AG09319 (cell line): ENCODE data around the gene PLA2G4B.

Experiments used
- DNase-seq: peaks from one replicate; pipeline ENCODE4 v3.0.0-alpha.2; 2010; ENCODE audit warnings: low read depth; ENCODE audit errors: extremely low read depth
- TF ChIP-seq, protein P1 (sequence below): IDR thresholded peaks from 2 replicates; pipeline ENCODE4 v1.5.1; 2011; ENCODE audit warnings: low read depth, mild to moderate bottlenecking, inconsistent platforms, low read length, moderate library complexity

The PLA2G4B gene

DNA sequence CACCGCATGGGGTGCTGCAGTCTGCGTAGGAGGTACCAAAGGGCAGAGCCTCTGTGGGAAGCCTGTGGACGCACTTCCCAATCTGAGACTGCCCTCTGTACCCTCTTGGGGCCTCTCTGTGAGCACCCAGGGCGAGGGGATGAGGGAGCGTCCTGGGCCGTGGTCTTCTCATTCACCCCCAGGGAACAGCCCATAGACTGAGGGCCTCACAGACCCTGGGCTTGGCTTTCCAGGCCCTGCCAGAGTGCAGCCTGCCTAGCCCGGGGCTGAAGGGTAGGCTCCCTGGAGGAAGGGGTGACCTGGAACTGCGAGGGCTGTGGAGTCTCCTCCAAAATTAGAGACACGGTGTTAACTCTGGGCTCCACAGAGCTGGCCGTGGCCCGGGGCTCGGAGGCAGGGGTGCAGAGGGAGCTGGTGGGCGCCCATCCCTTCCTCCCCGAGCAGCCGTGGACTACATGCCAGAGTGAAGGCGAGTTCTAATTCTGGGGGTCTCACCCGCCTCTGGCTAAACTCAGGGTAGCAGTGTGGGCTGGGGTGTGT is 55.7 kb downstream of the PLA2G4B start:
- no peak for DNase-seq
- TF ChIP-seq, protein P1, sequence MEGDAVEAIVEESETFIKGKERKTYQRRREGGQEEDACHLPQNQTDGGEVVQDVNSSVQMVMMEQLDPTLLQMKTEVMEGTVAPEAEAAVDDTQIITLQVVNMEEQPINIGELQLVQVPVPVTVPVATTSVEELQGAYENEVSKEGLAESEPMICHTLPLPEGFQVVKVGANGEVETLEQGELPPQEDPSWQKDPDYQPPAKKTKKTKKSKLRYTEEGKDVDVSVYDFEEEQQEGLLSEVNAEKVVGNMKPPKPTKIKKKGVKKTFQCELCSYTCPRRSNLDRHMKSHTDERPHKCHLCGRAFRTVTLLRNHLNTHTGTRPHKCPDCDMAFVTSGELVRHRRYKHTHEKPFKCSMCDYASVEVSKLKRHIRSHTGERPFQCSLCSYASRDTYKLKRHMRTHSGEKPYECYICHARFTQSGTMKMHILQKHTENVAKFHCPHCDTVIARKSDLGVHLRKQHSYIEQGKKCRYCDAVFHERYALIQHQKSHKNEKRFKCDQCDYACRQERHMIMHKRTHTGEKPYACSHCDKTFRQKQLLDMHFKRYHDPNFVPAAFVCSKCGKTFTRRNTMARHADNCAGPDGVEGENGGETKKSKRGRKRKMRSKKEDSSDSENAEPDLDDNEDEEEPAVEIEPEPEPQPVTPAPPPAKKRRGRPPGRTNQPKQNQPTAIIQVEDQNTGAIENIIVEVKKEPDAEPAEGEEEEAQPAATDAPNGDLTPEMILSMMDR = no peak

DNA sequence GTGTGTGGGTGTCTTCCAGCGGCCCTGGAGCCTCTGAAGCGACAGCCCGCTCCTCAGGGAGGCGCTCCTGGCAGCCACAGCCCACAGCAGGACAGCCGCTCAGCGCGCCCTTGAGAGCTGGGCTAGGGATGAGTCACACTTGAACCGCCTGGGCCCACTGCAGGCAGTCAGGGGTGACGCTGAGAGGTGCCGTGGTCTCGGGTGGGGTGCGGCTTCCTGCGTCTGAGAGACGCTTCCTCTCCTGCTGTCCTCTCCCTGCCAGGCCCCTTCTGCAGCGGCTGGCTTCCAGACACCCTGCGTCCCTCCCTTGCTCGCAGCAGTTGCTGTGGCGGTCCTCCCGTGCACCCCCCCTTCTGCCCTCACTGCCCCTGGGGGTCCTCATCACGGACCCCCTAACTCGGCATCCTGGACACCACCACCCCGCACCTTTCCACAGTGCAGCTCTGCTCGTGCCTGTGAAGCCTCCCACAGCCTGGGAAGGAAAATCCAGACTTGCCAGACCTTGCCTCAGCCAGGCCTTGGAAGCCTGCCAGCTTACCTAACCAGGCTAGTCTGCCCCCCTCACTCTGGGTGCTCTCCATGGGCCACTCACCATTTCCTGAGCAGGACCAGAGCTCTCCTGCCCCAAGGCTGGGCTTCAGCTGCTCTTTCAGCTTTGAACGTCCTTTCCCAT is 56.3 kb downstream of the PLA2G4B start:
- DNase-seq = no peak
- TF ChIP-seq, protein P1 = peak; percentile 17

GRCh38 chr15:41895491-41895890 is 56.8 kb downstream of the PLA2G4B start:
- TF ChIP-seq, protein P1 = no peak
- no peak for DNase-seq

DNA sequence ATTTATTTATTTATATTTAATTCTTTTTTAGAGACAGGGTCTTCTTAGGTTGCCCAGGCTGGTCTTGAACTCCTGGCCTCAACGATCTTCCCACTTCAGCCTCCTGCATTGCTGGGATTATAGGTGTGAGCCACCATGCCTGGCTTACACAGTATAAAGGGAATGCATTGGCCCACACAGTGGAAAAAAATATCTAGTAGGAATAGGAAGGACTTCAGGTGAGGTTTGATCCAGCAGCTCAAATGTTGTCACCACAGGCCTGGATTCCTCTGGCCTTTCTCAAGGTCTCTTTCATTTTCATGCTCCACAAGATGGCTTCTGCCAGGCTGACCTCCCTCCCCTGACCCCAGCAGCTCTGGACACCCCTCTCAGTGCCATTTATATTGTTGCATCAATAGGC is 57.3 kb downstream of the PLA2G4B start:
- TF ChIP-seq, protein P1 = no peak

GRCh38 chr15:41896566-41896965 is 57.9 kb downstream of the PLA2G4B start:
- no peak for DNase-seq
- TF ChIP-seq, protein P1 = no peak

More for the DNA sequence above, 57.3 kb downstream of the PLA2G4B start:
- no peak for DNase-seq

- TF ChIP-seq, protein P1 = no peak
- DNase-seq = no peak
These were observed 58.7 kb downstream of the PLA2G4B start for GRCh38 chr15:41897363-41897799.
